ENCODE measurements around the gene HBG1.
"Not testable (repeated sequence)": the region's sequence is repeated elsewhere in the genome, so short reads cannot be mapped to it uniquely, and the experiment has no call there.

Gene HBG1

DNA sequence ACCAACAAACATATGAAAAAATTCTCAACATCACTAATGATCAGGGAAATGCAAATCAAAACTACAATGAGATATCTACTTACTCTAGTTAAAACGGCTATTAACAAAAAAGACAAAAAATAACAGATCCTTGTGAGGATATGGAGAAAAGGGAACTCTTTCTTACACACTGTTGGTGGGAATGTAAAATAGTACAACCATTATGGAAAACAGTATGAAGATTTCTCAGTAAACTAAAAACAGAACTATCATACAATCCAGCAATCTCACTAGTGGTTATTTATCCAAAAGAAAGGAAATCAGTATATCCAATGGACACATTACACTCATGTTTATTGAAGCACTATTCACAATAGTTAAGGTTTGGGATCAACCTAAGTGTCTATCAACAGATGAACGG, 16.2 kb upstream of the HBG1 start:
- Histone ChIP-seq H3K18ac (ENCODE audit: low read length) (no peak overlapping the region), H2BK5ac (ENCODE audit: low read depth, low read length, poor library complexity) (no peak overlapping the region), H3K4me1 (ENCODE audit: control insufficient read depth in 1 of 2, insufficient read depth in 2 of 2, low read length in 2 of 2) (no peaks in the 10 kb centered on the region), H2AK5ac (ENCODE audit: low read length) (no peak overlapping the region), H3K9ac (ENCODE audit: low read length) (no peak overlapping the region), H3K27ac (ENCODE audit: low read depth, low read length) (no peak overlapping the region), H3K23ac (ENCODE audit: low read length) (no peak overlapping the region), H4K12ac (ENCODE audit: low read depth, low read length) (no peak overlapping the region), H2AFZ (ENCODE audit: insufficient read depth, low read length, poor library complexity) (no peak overlapping the region), H3K4ac (ENCODE audit: low read depth, low read length) (no peak overlapping the region), H3K14ac (ENCODE audit: low read length) (no peak overlapping the region), H2BK120ac (ENCODE audit: insufficient read depth, low read length, poor library complexity) (no peak overlapping the region), H4K8ac (ENCODE audit: low read depth, low read length) (no peak overlapping the region), H3K36me3 (ENCODE audit: control insufficient read depth in 1 of 2, insufficient read depth in 2 of 2, low read length in 2 of 2) (no peaks in the 10 kb centered on the region), H3K79me1 (ENCODE audit: low read length) (no peaks in the 10 kb centered on the region), H3K27me3 (ENCODE audit: insufficient read depth, low read length) (no peaks in the 10 kb centered on the region), H2BK12ac (ENCODE audit: low read length) (no peak overlapping the region), H3K4me2 (ENCODE audit: low read length) (no peak overlapping the region), H3K9me3 (ENCODE audit: insufficient read depth, low read depth, low read length) (no peaks in the 10 kb centered on the region), H3K79me2 (ENCODE audit: control insufficient read depth, insufficient read depth, low read length, poor library complexity) (no peaks in the 10 kb centered on the region), H3K4me3 (ENCODE audit: low read depth, low read length) (no peak overlapping the region), H4K91ac (ENCODE audit: low read depth, low read length) (no peak overlapping the region)
- DNase-seq, result no peak
- no CpG with 5 or more reads among the region's 2 CpGs for WGBS (ENCODE audit: extremely low coverage, insufficient coverage, insufficient read length)

- H2AK5ac ChIP-seq (ENCODE audit: low read length), result no peak overlapping the region
- no peak overlapping the region for H3K18ac ChIP-seq (ENCODE audit: low read length)
- peaks cover 2 to 5% of the 10 kb centered on the region in 2 experiments for H3K4me1 ChIP-seq (ENCODE audit: control insufficient read depth in 1 of 2, insufficient read depth in 2 of 2, low read length in 2 of 2)
- no peak overlapping the region for H3K27ac ChIP-seq (ENCODE audit: low read depth, low read length)
- no peak overlapping the region for H2BK5ac ChIP-seq (ENCODE audit: low read depth, low read length, poor library complexity)
- no peaks in the 10 kb centered on the region for H3K27me3 ChIP-seq (ENCODE audit: insufficient read depth, low read length)
- H4K12ac ChIP-seq (ENCODE audit: low read depth, low read length), result no peak overlapping the region
- no peak overlapping the region for H2AFZ ChIP-seq (ENCODE audit: insufficient read depth, low read length, poor library complexity)
- H2BK12ac ChIP-seq (ENCODE audit: low read length), result no peak overlapping the region
- no peak overlapping the region for H2BK120ac ChIP-seq (ENCODE audit: insufficient read depth, low read length, poor library complexity)
- H3K9me3 ChIP-seq (ENCODE audit: insufficient read depth, low read depth, low read length), result no peaks in the 10 kb centered on the region
- H3K4me3 ChIP-seq (ENCODE audit: low read depth, low read length), result no peak overlapping the region
- H3K4me2 ChIP-seq (ENCODE audit: low read length), result no peak overlapping the region
- no peaks in the 10 kb centered on the region for H3K79me1 ChIP-seq (ENCODE audit: low read length)
- H3K79me2 ChIP-seq (ENCODE audit: control insufficient read depth, insufficient read depth, low read length, poor library complexity), result no peaks in the 10 kb centered on the region
- no peak overlapping the region for H4K91ac ChIP-seq (ENCODE audit: low read depth, low read length)
- no peak overlapping the region for H3K23ac ChIP-seq (ENCODE audit: low read length)
- no peak overlapping the region for H4K8ac ChIP-seq (ENCODE audit: low read depth, low read length)
- no peak for DNase-seq
- no peaks in the 10 kb centered on the region for H3K36me3 ChIP-seq (ENCODE audit: control insufficient read depth in 1 of 2, insufficient read depth in 2 of 2, low read length in 2 of 2)
- H3K4ac ChIP-seq (ENCODE audit: low read depth, low read length), result no peak overlapping the region
- WGBS (ENCODE audit: extremely low coverage, insufficient coverage, insufficient read length), result no CpG with 5 or more reads among the region's 7 CpGs
- no peak overlapping the region for H3K9ac ChIP-seq (ENCODE audit: low read length)
- H3K14ac ChIP-seq (ENCODE audit: low read length), result no peak overlapping the region
These were observed 9.0 kb upstream of the HBG1 start for GRCh38 chr11:5258543-5259262.

GRCh38 chr11:5257296-5257695, 7.6 kb upstream of the HBG1 start:
- no peak overlapping the region for H2AFZ ChIP-seq (ENCODE audit: insufficient read depth, low read length, poor library complexity)
- H3K14ac ChIP-seq (ENCODE audit: low read length), result no peak overlapping the region
- H3K4me3 ChIP-seq (ENCODE audit: low read depth, low read length), result no peak overlapping the region
- H3K23ac ChIP-seq (ENCODE audit: low read length), result no peak overlapping the region
- H4K8ac ChIP-seq (ENCODE audit: low read depth, low read length), result no peak overlapping the region
- DNase-seq, result no peak
- no peak overlapping the region for H3K18ac ChIP-seq (ENCODE audit: low read length)
- no peaks in the 10 kb centered on the region for H3K79me2 ChIP-seq (ENCODE audit: control insufficient read depth, insufficient read depth, low read length, poor library complexity)
- no peak overlapping the region for H2BK120ac ChIP-seq (ENCODE audit: insufficient read depth, low read length, poor library complexity)
- H3K27me3 ChIP-seq (ENCODE audit: insufficient read depth, low read length), result no peaks in the 10 kb centered on the region
- WGBS (ENCODE audit: extremely low coverage, insufficient coverage, insufficient read length), result no CpG with 5 or more reads among the region's 2 CpGs
- H3K9ac ChIP-seq (ENCODE audit: low read length), result no peak overlapping the region
- no peak overlapping the region for H2BK12ac ChIP-seq (ENCODE audit: low read length)
- H3K36me3 ChIP-seq (ENCODE audit: control insufficient read depth in 1 of 2, insufficient read depth in 2 of 2, low read length in 2 of 2), result no peaks in the 10 kb centered on the region
- no peak overlapping the region for H3K4ac ChIP-seq (ENCODE audit: low read depth, low read length)
- H3K27ac ChIP-seq (ENCODE audit: low read depth, low read length), result no peak overlapping the region
- H2AK5ac ChIP-seq (ENCODE audit: low read length), result no peak overlapping the region
- no peaks in the 10 kb centered on the region for H3K9me3 ChIP-seq (ENCODE audit: insufficient read depth, low read depth, low read length)
- no peak overlapping the region for H4K91ac ChIP-seq (ENCODE audit: low read depth, low read length)
- H3K4me2 ChIP-seq (ENCODE audit: low read length), result no peak overlapping the region
- peaks cover 2 to 5% of the 10 kb centered on the region in 2 experiments for H3K4me1 ChIP-seq (ENCODE audit: control insufficient read depth in 1 of 2, insufficient read depth in 2 of 2, low read length in 2 of 2)
- H4K12ac ChIP-seq (ENCODE audit: low read depth, low read length), result no peak overlapping the region
- no peaks in the 10 kb centered on the region for H3K79me1 ChIP-seq (ENCODE audit: low read length)
- H2BK5ac ChIP-seq (ENCODE audit: low read depth, low read length, poor library complexity), result no peak overlapping the region

DNA sequence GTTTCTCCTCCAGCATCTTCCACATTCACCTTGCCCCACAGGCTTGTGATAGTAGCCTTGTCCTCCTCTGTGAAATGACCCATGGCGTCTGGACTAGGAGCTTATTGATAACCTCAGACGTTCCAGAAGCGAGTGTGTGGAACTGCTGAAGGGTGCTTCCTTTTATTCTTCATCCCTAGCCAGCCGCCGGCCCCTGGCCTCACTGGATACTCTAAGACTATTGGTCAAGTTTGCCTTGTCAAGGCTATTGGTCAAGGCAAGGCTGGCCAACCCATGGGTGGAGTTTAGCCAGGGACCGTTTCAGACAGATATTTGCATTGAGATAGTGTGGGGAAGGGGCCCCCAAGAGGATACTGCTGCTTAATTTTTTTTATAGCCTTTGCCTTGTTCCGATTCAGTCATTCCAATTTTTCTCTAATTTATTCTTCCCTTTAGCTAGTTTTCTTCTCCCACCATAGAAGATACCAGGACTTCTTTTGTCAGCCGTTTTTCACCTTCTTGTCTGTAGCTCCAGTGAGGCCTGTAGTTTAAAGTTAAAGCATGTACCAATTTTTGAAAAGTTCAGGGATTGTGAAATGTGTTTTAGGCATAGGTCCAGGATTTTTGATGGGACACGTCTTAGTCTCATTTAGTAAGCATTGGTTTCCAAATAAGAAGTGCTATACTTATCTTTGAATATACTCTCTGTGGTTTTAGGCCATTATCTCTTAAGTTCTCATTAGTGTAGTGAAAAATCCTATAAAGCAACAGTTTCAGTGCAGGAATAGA, 5.2 kb upstream of the HBG1 start, which contains the start of gene HBG2:
TSS of gene HBG2 (minus strand) at position 136 of the 768 bp plus-strand sequence. CDS start at position 83, 53 bp downstream.
- not testable (repeated sequence) for H4K8ac ChIP-seq (ENCODE audit: low read depth, low read length); H3K79me2 ChIP-seq (ENCODE audit: control insufficient read depth, insufficient read depth, low read length, poor library complexity); H3K4me2 ChIP-seq (ENCODE audit: low read length); H3K18ac ChIP-seq (ENCODE audit: low read length); H3K79me1 ChIP-seq (ENCODE audit: low read length); H4K91ac ChIP-seq (ENCODE audit: low read depth, low read length); H3K27me3 ChIP-seq (ENCODE audit: insufficient read depth, low read length); H4K12ac ChIP-seq (ENCODE audit: low read depth, low read length); H2BK120ac ChIP-seq (ENCODE audit: insufficient read depth, low read length, poor library complexity); H3K9me3 ChIP-seq (ENCODE audit: insufficient read depth, low read depth, low read length); H3K4me1 ChIP-seq (ENCODE audit: control insufficient read depth in 1 of 2, insufficient read depth in 2 of 2, low read length in 2 of 2); H3K23ac ChIP-seq (ENCODE audit: low read length); H2BK5ac ChIP-seq (ENCODE audit: low read depth, low read length, poor library complexity); H2BK12ac ChIP-seq (ENCODE audit: low read length); H3K9ac ChIP-seq (ENCODE audit: low read length); H3K36me3 ChIP-seq (ENCODE audit: control insufficient read depth in 1 of 2, insufficient read depth in 2 of 2, low read length in 2 of 2); H3K14ac ChIP-seq (ENCODE audit: low read length); H3K4me3 ChIP-seq (ENCODE audit: low read depth, low read length); H3K27ac ChIP-seq (ENCODE audit: low read depth, low read length); H2AK5ac ChIP-seq (ENCODE audit: low read length); H2AFZ ChIP-seq (ENCODE audit: insufficient read depth, low read length, poor library complexity); DNase-seq; H3K4ac ChIP-seq (ENCODE audit: low read depth, low read length)
- WGBS (ENCODE audit: extremely low coverage, insufficient coverage, insufficient read length), result no CpG with 5 or more reads among the region's 9 CpGs

Data from trophoblast cell (in vitro differentiated cells and primary cell).